HL-60/S4 (cell line): ENCODE measurements around the gene MBD4.

Experiments used
- in situ Hi-C: fragments of 300-500 bp; cut with MboI; formaldehyde crosslinking; loops from 2 replicates; pipeline ENCODE4 v1.14.3; 2022; ENCODE audit warnings: low sequenced_read_pairs

The MBD4 gene

DNA sequence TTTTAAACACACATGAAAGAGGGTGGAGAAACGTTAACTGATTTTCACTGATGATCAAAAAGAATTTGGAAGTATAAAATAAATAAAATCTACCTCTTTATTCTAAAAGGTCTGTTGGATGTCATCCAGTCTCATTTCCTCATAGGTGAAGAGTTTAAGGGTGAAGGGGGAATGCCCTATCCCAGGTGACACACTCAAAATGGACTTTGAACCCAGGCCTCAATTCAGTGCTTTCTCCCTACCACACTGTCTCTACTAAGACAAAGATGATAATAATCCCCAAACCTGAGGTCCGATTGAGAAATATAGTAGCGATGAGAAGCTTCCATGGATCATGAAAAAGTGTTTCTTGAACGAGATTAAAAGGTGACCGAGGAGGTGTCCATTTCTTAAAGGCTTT, 6.2 kb downstream of the MBD4 start:
- in situ Hi-C loops, result no loop called here

DNA sequence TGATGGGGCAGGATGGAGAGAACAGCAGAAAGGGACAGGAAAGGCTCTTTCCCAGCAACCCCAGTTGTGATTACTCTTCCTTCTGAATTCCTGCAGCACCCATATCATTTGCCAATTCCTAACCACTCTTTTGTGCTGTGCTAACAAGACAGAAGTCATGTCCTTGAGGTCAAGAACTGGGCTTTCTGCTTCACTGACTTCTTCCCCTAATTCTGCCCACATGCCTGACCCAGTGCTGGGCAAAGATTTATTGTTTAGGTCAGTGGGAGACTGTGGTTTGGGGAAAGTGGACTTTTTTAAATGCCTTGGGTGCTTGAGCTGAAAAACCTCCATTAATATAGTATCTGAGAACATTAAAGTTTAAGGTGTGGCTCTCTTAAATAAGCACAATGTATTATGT, 7.1 kb downstream of the MBD4 start:
- in situ Hi-C loops, result no loop called here

DNA sequence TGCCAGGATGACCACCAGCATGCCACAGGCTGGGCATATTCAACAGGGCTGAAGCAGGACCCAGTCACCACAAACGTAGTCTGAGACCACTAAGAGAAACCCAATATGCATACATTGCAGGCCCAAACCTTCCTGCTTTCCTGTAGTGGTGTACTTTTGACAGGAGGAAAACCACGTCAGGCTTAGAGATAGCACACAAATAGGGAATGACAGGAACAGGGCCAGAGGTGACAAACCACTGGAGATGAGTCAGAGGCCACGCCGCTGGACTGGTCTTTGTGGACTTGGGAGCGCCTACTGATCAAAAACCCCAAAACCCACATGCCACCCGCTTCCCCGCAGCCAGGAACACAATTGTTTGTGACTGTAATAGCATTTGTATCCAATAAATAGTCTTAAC, 7.7 kb downstream of the MBD4 start:
- in situ Hi-C loops, result no loop called here

DNA sequence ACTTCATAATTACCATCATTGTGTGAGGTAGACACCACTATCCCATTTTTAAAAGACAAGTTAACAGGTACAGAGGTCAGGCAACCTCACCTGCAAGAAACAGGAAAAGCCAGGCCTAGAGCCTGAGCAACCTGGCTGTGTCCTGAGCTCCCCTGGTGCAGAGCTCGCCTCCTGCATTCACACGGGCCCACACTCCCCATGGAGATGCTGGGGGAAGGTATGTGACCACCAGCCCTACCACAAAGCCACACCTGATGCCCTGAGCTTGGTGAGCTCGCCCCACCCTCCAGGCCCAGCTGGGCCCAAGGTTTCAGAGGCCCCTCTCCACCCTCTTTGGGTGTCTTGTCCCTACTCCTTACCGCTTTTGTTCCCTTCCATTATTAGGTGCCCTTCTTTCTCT, 10.1 kb downstream of the MBD4 start:
- in situ Hi-C loops, result no loop called here

DNA sequence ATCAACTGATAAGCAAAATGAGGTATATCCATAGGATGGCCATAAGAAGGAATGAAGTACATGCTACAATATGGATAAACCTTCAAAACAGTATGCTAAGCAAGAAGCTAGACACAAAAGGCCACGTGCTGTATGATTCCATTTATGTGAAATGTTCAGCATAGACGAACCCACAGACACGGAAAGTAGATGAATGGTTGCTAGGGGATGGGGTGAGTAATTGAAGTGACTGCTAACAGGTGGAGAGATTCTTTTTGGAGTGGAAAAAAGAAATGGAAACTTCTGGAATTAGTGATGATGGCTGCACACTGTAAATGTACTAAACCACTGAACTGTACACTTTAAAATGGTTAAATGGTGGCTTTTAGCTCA, 10.7 kb downstream of the MBD4 start:
- in situ Hi-C loops, result no loop called here

DNA sequence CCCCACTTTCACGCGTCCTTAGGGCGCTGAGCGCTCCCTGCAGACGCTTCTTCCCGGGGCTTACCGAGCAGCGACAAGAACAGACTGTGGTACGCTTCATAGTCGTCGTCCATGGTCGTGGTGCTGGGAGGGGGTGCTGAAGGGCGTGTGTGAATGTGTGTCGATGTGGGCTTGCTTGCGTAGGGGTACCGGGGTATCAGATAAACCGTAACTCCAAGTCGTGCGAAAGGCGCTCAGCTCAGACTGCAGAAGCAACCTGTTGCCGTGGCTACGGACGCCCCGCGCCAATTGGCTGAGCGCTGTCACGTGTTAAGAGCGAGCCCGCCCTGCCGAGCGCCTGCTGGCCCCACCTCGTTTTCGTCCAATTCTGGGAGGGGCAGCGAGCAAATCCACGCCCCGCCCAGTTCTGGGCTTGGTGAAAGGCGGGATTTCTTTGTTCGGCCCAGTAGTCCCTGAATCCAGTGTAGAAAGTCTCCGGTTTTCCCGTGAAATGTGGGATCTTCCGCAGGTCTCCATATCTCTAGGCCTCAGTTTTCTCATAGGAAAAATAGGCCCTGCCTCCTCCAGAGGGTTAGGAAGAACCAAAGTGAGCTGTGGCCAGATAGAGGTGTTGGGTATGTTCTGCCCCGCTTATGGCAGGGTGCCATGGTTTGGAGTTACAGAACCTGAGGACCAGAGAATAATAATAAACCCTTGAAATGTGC, 11.2 kb downstream of the MBD4 start, which contains the start of gene EFCAB12:
TSS of gene EFCAB12 (minus strand) at position 261 of the 704 bp plus-strand sequence. CDS start at position 113, 148 bp downstream.
- in situ Hi-C loops, result no loop called here

DNA sequence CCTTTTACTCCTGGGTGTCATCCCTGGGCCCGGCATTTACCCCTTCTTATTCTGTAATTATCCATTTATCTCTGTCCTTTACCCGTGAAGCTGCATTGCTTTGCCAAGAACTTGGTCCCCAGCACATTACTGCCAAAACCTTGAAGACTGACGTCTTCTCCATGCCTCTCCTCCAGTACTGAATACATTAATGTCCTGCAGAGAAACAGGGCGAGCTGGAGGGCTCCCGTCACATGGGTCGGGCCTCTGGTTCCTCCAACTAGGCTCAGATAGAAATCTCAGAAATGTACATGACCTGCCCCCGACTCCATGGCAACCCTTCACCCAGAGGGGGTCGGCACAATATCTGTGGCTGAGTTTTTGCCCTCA, 11.8 kb downstream of the MBD4 start:
- in situ Hi-C loops, result no loop called here

DNA sequence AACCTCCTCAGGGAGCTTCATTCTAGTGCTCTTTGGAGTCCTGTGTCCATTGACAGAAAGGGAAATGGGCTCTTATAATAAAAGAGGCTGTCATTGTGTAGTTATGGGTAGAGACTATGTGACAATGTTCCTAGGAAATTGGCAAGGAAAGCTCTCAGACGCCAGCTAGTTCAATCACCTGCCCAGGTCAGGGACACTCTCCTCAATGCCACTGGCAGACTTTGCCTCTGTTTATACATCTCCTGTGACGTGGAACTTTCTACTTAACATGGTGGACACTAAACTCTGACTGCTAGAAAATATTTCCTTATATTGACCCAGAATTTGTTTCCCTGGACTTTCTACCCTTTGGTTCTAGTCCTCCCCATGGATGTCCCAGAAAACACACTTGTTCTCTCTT, 14.1 kb downstream of the MBD4 start:
- in situ Hi-C loops, result no loop called here

DNA sequence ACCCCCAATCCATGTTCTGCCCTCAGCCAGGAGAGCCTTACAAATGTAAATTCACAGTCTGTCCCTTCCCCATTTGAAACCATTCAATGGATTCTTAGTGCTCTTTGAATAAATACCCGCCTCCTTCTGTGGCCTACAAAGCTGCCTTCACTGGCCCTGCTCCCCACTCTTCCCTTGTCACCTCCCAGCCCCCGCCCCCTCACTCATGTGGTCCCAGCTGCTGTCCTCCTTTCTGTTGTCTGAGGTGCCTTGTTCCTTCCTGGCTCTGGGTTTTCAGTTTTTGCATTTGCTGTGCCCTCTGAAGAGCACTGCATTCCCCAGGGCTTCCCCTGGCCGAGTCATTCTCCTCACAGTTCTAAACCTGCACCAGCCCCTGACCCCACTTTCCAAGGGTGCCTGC, 14.5 kb downstream of the MBD4 start:
- in situ Hi-C loops, result no loop called here

DNA sequence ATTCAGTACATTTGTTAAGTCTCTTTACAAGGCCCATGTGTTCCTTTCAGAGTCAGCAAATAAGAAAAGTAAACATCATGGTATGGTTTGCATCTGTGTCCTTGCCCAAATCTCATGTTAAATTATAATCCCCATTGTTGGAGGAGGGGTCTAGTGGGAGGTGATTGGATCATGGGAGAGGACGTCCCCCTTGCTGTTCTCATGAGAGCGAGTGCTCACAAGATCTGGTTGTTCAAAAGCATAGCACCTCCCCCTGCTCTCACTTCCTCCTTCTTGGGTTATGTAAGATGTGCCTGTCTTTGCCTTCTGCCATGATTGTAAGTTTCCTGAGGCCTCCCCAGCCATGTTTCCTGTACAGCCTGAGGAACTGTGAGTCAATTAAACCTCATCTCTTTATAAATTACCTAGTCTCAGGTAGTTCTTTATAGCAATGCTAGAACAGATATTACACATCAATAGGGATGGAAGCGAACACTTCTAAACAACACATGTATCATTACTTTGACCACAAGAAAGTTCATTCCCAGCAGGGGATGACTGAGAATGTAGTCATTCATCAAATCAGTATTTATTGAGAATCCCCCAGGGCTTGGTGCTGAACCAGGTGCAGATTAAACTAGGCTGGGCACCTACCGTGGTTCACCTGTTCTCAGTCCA, 15.4 kb downstream of the MBD4 start:
- in situ Hi-C loops, result no loop called here

DNA sequence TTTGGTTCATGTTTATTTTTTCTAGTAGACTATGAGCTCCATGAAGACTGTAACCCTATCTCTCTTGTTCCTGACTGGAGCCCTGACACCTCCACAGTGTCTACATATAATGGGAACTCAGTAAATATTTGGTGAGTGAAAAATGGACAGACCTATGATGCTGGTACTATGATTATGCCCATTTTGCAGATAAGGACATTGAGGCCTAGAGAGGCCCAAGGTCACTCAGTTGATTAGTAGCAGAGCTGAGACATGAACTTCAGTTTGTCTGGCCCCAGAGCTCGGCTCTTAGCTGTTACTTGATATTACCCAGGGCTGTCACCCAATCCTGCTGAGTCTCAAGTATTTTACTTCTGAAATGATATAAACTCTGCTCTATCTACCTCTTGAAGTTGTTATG, 16.9 kb downstream of the MBD4 start:
- in situ Hi-C loops, result no loop called here

DNA sequence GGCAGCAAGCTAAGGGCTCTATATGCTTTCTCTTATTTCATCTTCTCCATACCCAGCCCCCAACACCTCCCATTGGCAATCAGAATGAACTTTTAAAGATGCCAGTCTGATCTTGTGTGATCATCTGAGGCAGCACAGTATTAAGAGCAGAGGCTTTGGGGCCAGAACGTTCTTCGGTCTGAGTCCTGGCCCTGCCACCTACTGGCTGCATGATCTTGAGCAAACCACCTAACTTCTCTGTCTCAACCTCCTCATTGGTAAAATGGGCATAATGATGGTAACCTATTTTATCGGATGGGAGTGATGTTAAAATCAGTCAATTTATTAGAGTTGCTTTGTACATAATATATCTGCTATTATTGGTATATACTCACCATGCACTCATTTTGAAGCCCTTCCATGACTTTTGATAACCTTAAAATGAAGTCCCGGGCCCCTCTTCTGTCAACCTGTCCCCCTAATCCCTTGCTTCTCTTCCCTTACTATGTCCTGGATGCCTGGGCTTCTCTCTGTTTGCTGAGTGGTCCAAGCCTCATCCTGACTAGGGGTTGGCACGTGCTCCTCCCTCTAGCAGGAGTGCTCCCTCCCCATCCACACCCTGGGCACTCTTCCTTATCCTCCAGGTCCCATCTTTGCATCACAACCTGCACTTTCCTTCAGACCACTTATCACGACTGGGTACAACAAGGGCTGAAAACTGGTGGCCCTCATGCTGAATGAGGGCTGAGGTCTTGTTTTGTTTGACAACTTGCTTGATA, 17.6 kb downstream of the MBD4 start:
- in situ Hi-C loops, result no loop called here

DNA sequence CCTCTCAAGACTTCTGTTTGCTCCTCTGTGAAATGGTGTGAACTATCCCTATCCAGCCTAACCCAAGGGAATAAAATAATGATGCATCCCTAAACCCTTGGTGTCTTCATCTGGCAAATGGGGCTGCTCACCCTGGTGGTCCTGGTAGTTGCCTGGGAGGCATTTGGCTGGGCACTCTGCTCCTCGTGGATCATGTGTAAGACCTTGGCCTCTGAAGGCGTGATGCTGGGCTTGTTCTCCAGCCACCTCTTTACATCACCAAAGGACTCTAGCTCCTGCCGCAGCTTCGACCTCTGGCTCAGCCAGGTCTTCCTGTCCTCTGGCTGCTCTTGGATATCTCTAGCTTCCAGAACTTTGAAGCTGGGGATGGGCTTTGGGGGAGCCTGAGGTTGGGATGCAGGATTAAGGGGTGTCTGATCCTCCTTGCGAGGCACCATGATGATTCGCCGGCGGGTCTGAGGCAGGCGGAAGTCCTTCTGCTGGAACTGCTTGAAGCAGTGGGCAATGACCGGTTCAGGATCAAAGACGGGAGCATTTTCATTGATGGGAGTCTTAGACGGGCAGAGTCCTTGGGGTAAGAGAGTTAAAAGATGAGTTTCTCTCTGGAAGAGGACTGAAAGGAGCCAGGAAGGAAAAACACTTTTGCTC, 18.4 kb downstream of the MBD4 start:
- in situ Hi-C loops, result no loop called here

DNA sequence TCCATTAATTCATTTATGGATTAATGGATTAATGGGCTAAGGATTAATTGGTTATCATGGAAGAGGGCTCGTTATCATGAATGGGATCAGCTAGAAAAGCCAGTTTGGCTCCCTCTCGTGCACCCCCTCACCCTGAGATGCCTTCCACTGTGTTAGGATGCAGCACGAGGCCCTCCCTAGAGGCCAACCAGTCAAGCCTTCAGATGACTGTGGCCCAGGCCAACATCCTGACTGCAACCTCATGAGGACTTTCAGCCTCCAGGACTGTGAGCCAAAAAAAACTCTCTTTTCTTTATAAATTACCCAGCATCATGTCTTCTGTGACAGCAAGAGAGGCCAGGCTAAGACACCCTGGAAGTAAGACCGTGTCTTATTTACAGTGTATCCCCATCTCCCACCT, 20.3 kb downstream of the MBD4 start:
- in situ Hi-C loops, result no loop called here

DNA sequence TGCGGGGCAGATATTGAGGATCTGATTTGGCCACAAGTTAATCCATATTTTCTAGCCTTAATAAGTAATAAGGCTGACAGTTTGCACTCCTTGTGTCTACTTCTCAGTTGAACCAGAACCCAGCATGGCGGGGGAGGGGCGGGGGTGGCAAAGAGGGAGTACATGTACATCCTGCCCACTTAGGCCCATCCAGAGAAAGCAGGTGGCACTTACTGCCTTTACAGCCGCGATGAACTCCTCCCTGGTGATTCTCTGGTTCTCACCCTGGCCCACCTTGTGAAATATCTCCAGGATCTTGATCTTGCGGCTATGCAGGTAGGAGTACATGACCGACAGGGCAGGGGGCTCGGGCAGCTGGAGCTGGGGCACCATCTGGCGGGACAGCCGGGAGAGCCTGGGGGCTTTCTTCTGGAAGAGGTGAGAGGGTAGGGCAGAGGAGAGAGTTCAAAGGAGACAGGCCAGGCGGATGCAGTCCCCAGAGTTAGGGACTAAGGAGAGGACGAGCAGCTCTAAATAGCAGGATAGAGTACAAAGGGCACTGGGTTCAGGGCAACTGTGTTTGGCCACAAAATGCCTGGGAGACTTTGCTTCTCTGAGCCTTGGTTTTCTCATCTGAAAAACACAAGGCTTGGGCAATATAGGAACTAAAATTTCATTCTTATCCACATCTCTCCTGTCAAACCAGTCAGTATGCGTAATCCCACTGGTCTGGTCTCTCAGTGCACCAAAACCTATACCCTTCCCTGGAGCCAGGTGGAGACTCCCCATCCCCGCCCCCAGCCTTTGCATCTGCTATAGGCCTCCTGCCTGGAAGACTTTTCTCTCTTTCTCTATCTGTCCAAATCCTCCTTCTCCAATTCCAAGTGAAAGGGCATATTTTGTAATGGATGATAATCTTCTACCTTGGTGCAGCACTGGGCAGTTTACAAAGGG, 21.4 kb downstream of the MBD4 start:
- in situ Hi-C loops, result no loop called here

DNA sequence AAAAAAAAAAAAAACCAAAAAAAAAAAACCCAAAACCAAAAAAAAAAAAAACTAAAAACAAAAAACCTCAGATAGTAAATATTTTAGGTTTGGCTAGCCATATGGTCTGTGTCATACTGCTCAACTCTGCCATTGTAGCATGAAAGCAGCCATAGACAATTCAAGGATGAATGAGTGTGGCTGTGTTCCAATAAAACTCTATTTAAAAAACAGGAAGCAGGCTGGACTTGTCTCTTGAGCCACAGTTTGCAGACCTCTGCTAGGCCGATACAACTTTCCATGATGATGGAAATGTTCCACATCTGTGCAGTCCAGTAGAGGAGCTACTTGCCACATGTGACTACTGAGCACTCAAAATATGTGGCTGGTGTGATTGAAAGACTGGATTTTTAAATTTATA, 22.4 kb downstream of the MBD4 start:
- in situ Hi-C loops, result no loop called here

DNA sequence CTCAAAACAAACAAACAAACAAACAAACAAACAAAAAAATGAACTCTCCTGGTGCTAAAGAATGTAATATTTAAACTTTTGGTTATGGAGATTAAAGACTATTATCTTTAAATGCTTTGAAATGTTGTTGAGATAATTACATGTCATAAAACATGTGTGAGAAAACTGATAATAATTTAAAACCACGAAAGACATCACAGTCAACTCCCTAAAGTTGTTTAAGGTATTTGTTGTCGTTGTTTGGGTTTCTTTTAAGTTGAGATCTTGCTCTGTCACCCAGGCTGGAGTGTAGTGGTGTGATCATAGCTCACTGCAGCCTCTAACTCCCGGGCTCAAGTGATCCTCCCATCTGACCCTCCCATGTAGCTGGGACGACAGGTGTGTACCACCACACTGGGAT, 23.3 kb downstream of the MBD4 start:
- in situ Hi-C loops, result no loop called here

DNA sequence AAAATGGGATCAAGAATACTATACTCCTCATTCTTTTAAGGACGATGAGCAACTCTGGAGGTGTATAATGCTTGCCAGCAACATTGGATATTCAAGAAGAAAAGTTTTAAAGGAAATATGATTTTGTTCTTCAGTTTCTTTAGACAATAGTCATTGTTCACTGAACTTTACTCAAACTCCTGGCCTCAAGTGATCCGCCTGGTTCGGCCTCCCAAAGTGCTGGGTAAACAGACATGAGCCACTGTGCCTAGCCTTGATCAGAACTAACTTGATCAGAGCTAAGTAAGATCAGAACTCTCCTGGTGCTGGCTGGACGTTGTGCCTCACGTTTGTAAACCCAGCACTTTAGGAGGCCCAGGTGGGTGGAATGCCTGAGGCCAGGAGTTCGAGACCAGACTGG, 23.9 kb downstream of the MBD4 start:
- in situ Hi-C loops, result no loop called here

DNA sequence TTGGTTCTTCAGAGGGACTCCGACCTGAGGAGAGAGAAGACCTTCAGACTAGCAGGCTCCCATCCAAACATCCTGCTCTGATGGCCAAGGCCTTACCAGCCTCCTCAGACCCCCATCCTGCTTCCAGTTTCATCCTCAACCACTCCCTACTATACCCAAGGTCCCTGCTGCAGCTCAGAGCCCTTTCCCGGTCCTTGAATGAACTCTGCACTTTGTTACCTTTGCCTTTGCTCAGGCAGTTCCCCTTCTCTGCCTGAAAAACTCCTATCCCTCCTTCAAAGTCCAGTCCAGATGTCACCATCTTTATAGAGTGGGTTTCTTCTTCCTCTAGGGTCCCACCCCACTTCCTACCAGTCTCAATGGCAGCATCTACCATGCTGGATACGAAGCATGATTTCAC, 24.4 kb downstream of the MBD4 start:
- in situ Hi-C loops, result no loop called here

DNA sequence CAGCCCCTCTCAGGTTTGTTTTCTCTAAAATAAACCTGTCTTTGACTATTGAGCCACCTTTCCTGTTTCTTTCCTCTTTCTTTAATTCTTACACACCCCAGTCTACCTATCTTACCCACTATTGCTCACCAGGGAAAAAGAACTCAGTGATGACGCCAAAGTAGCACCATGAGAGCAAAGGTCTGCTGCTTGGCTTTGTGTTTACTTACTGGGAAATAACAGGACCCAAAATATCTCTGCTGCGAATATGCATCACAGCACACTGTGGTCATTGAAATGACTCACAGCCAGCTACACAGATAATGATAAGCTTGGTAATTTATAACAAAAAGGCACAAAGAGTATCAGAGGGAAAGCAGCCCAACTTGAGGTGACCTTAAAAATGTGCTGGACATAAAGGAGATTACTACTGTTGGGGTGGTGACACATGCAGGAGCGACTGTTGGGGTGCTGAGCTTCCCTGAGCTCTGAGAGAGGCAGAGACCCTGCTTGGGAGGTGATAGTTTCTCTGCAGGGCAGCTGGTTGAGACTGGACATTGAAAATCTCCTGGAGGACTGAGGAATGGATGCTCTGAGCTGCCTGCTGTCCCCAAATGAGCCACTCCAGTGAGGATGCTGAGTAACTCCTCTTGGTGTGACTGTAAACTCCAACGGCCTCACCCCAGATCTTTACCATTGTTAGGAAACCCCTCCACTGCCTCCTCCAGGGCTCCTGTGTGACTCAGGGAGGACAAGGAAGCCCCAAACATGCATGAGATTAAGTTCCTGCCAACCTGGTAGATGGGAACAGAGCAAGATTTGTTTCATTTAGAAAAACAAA, 25.9 kb downstream of the MBD4 start:
- in situ Hi-C loops, result no loop called here
